ENCODE measurements around the gene ADGRB2. TPM values are rescaled to one million over a fixed set of nuclear protein-coding genes. Genes with fewer than 3 reads are reported as not detected.

Gene ADGRB2
- total RNA-seq, 1 experiment from 2014 or later, result 10.9 TPM

DNA sequence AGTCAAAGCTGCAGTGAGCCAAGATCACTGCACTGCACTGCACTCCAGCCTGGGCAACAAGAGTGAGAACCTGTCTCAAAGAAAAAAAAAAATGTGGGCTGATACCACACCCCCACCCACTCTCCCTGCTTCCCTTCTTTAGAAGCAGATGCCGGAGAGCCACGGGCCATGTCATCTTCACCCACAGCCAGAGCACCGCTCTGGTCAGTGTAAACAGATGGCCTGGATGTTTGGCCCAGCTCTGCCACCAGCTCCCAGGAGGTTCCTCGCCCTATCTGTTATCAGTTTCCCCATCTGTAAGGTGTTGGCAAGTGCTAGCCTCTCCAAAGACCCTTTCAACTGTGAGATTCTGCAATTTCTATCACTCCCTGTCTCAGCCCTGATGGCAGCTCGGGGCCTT, 11.9 kb upstream of the ADGRB2 start:
- H4K91ac ChIP-seq (ENCODE audit: insufficient read length, low read depth, low read length), result no peak overlapping the region
- no peaks in the 10 kb centered on the region; a peak in 1 of 5 replicates for H3K9me3 Mint-ChIP-seq
- peaks cover 32 to 45% of the 10 kb centered on the region in 2 experiments for H3K4me1 Mint-ChIP-seq
- no peak overlapping the region for H2BK12ac ChIP-seq (ENCODE audit: insufficient read length, low read depth, low read length)
- no peak overlapping the region for H3K4me3 Mint-ChIP-seq
- no peak overlapping the region for H3K4ac ChIP-seq (ENCODE audit: low read depth, low read length)
- no peaks in the 10 kb centered on the region for H3K79me2 ChIP-seq (ENCODE audit: insufficient read depth, low read length)
- H3K9ac ChIP-seq (ENCODE audit: extremely low read depth, insufficient read length, low read length), result no peak overlapping the region
- H2AK5ac ChIP-seq (ENCODE audit: insufficient read length, low read length), result no peak overlapping the region
- peaks cover 72% of the 10 kb centered on the region for H3K27me3 Mint-ChIP-seq (ENCODE audit: low read depth)
- no peak overlapping the region for H3K4me2 ChIP-seq (ENCODE audit: insufficient read depth, insufficient read length, low read length)
- peaks cover 7% of the 10 kb centered on the region for H3K23me2 ChIP-seq (ENCODE audit: insufficient read length, low read depth, low read length, poor library complexity, severe bottlenecking)
- no peak overlapping the region for H3T11ph ChIP-seq (ENCODE audit: low read length)
- TF ChIP-seq, protein P1, sequence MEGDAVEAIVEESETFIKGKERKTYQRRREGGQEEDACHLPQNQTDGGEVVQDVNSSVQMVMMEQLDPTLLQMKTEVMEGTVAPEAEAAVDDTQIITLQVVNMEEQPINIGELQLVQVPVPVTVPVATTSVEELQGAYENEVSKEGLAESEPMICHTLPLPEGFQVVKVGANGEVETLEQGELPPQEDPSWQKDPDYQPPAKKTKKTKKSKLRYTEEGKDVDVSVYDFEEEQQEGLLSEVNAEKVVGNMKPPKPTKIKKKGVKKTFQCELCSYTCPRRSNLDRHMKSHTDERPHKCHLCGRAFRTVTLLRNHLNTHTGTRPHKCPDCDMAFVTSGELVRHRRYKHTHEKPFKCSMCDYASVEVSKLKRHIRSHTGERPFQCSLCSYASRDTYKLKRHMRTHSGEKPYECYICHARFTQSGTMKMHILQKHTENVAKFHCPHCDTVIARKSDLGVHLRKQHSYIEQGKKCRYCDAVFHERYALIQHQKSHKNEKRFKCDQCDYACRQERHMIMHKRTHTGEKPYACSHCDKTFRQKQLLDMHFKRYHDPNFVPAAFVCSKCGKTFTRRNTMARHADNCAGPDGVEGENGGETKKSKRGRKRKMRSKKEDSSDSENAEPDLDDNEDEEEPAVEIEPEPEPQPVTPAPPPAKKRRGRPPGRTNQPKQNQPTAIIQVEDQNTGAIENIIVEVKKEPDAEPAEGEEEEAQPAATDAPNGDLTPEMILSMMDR (conservative IDR thresholded peaks at IDR 0.05), result no peak
- H3K56ac ChIP-seq (ENCODE audit: insufficient read length, low read depth, low read length), result no peak overlapping the region
- H3K27me3 ChIP-seq (ENCODE audit: insufficient read depth, low read length), result peaks cover 36% of the 10 kb centered on the region
- no peaks in the 10 kb centered on the region for H3K79me1 ChIP-seq (ENCODE audit: insufficient read depth, low read depth, low read length, poor library complexity, severe bottlenecking)
- no peak overlapping the region for H2AFZ ChIP-seq (ENCODE audit: low read length)
- H3K4me1 ChIP-seq (ENCODE audit: insufficient read depth, low read length), result 0 out of 2 replicates have a peak, but pooled peaks cover 2% of the 10 kb centered on the region
- no peak overlapping the region for H2BK5ac ChIP-seq (ENCODE audit: insufficient read length, low read length)
- no peak overlapping the region for H3K18ac ChIP-seq (ENCODE audit: insufficient read length, low read depth, low read length)
- no peak overlapping the region for H3K14ac ChIP-seq (ENCODE audit: insufficient read depth, low read length)
- H2BK20ac ChIP-seq (ENCODE audit: low read depth, low read length, poor library complexity, severe bottlenecking), result no peak overlapping the region
- no peaks in the 10 kb centered on the region for H3K36me3 Mint-ChIP-seq (ENCODE audit: insufficient read depth in 1 of 3, low read depth in 3 of 3)
- no peak for DNase-seq
- H3K27ac Mint-ChIP-seq, result no peak overlapping the region
- H3K23ac ChIP-seq (ENCODE audit: insufficient read length, low read depth, low read length), result no peak overlapping the region
- H4K20me1 ChIP-seq (ENCODE audit: control insufficient read depth, insufficient read depth, insufficient read length), result no peaks in the 10 kb centered on the region
- no peak overlapping the region for H2BK15ac ChIP-seq (ENCODE audit: low read depth, low read length)
- no peaks in the 10 kb centered on the region for H3K9me3 ChIP-seq (ENCODE audit: control insufficient read depth, low read depth, low read length)
- no CpG with 5 or more reads among the region's 5 CpGs for WGBS (ENCODE audit: extremely low coverage, insufficient read length, low lambda C conversion rate)
- H2BK120ac ChIP-seq (ENCODE audit: low read depth, low read length, poor library complexity, severe bottlenecking), result no peak overlapping the region
- no peak overlapping the region for H4K5ac ChIP-seq (ENCODE audit: insufficient read length, low read depth, low read length)
- no peak overlapping the region for H3K27ac ChIP-seq (ENCODE audit: insufficient read length, low read depth, low read length)
- H4K8ac ChIP-seq (replicated peaks; ENCODE audit: insufficient read length, low read depth, low read length), result no peak overlapping the region
